ENCODE data around the gene CFAP92.

Gene CFAP92

GRCh38 chr3:129016720-129017483 lies 23.0 kb upstream of the CFAP92 start:
- Mint-ChIP-seq H3K27ac (peak overlapping the region; percentile 98), H3K4me1 (peaks cover 39% of the 10 kb centered on the region), H3K4me3 (peak overlapping the region; percentile 72), H3K36me3 (no peaks in the 10 kb centered on the region), H3K9me3 (no peaks in the 10 kb centered on the region)
- ATAC-seq (peak; percentile 62), DNase-seq (ENCODE audit: low spot score in 2 of 2) (no peak)

DNA sequence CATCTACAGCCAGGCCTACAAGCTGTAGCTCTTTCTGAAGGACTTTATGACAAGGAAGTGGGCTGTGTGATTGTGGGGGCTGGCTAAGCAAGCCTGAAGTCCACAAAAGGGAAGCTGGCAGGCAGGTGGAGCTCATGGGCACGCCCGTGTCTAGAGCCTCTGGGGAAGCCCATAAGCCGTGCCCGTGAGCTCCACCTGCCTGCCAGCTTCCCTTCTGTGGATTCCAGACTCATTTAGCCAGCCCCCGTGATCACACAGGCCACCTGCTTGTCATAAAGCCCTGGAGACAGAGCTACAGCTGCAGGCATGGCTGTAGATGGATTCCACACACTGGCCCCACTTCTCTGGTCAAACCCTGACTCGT lies 22.5 kb upstream of the CFAP92 start:
- no peaks in the 10 kb centered on the region for H3K36me3 Mint-ChIP-seq
- DNase-seq (ENCODE audit: low spot score in 2 of 2) = peak in 1 of 2 donors; percentile 71
- no peaks in the 10 kb centered on the region for H3K9me3 Mint-ChIP-seq
- H3K4me3 Mint-ChIP-seq = peak overlapping the region; percentile 72
- peak overlapping the region; percentile 98 for H3K27ac Mint-ChIP-seq
- peak; percentile 78 for ATAC-seq
- peaks cover 39% of the 10 kb centered on the region for H3K4me1 Mint-ChIP-seq

DNA sequence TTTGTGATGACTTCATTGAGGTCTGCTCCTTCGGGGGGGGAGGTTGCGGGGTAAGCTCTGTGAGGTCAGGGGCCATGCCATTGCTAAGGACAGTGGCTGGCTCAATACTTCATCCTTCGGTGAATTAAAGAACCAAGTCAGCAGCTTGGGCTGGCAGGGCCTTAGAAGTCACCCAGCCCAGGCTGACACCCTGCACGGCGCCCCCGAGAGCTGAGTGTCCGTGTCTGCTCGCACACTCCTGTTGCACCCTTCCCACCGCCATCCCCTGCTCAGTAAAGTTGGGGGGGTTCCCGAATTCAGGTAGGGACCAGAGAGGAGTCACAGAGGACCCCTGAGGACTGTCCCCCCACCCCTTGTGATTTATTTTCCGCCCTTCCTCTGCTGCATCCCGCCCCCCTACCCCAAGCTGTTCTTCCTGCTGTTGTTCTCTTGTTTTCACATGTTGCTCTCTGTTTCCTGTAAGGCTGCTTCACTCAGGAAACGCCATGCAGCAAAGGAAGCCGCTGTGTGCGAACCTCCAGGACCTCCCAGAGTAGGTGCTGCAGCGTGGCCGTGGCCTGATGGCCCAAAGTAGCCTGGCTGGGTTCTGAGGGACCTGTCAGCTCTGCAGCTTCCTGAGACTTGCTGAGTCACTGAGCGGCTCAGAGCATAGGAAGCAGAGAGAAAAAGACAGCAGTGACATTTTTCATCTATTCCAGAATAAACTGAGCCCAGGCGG lies 21.7 kb upstream of the CFAP92 start:
- Mint-ChIP-seq H3K27ac (peak overlapping the region; percentile 98), H3K9me3 (no peaks in the 10 kb centered on the region), H3K4me1 (peaks cover 39% of the 10 kb centered on the region), H3K4me3 (peak overlapping the region; percentile 72), H3K36me3 (no peaks in the 10 kb centered on the region)
- DNase-seq (ENCODE audit: low spot score in 2 of 2) = peak in 1 of 2 donors; percentile 75
- peak; percentile 74 for ATAC-seq

DNA sequence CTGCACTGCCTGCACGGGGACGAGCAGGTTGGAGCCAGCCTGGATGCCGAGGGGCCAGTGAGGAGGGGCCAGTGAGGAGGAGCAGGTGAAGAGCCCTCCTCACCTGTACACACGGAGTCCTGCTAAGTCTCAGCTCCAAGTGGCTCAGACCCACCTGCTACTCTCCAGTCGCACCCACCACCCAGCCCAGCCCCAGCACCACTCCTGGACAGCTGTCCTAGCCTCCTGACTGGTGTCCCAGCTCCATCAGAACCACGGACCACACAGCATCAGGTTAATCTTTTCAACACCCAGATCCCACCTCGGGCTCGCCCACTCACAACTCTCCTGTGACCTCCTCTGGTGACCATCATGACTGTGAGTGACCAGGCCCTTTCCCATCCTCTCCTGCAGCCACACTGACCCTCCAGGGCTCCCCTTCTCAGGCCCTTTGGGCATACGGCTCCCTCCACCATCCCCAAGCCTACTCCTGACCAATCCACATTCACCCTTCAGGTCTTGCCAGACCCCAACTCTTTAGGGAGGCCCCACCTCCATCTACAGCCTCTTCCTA lies 21.0 kb upstream of the CFAP92 start:
- Mint-ChIP-seq H3K4me1 (peaks cover 39% of the 10 kb centered on the region), H3K9me3 (no peaks in the 10 kb centered on the region), H3K36me3 (no peaks in the 10 kb centered on the region), H3K27ac (peak overlapping the region; percentile 98), H3K4me3 (peak overlapping the region; percentile 72)
- no peak for ATAC-seq
- DNase-seq (ENCODE audit: low spot score in 2 of 2) = no peak

- no peak for ATAC-seq
- Mint-ChIP-seq H3K36me3 (no peaks in the 10 kb centered on the region), H3K27ac (peak overlapping the region; percentile 98), H3K9me3 (no peaks in the 10 kb centered on the region), H3K4me1 (peaks cover 39% of the 10 kb centered on the region), H3K4me3 (peak overlapping the region; percentile 72)
- no peak for DNase-seq (ENCODE audit: low spot score in 2 of 2)
Measured at GRCh38 chr3:129014148-129014547, 20.3 kb upstream of the CFAP92 start.

GRCh38 chr3:129013491-129013891 lies 19.6 kb upstream of the CFAP92 start:
- DNase-seq (ENCODE audit: low spot score in 2 of 2) = no peak

GRCh38 chr3:129010310-129010956 lies 16.6 kb upstream of the CFAP92 start:
- ATAC-seq (no peak), DNase-seq (ENCODE audit: low spot score in 2 of 2) (no peak)
- Mint-ChIP-seq H3K4me1 (peaks cover 18% of the 10 kb centered on the region), H3K4me3 (no peak overlapping the region), H3K27ac (no peak overlapping the region), H3K9me3 (no peaks in the 10 kb centered on the region), H3K36me3 (no peaks in the 10 kb centered on the region)

More at GRCh38 chr3:129013491-129013891, 19.6 kb upstream of the CFAP92 start:
- Mint-ChIP-seq H3K4me3 (no peak overlapping the region), H3K9me3 (no peaks in the 10 kb centered on the region), H3K36me3 (no peaks in the 10 kb centered on the region), H3K4me1 (peaks cover 39% of the 10 kb centered on the region), H3K27ac (peak overlapping the region; percentile 98)
- ATAC-seq = no peak

GRCh38 chr3:129009266-129009665 lies 15.4 kb upstream of the CFAP92 start:
- no peak overlapping the region for H3K27ac Mint-ChIP-seq

DNA sequence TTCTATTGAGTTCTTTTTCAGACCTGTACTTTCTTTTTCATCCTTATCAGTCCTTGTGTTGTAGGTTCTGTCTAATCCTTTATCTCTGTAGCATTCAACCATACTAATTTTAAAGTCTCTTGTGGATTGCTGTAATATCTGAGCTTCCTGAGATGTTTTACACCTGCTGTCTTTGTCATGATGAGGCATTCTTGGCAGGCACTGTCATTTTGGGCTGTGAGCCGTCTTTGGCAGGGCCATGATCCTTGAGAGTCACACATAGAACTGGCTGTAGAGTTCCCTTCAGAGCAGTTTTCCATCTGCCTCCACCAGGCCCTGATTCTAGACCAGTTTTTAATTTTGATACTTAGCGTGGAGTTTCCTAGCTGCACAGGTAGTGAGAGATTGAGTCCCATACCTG lies 13.9 kb upstream of the CFAP92 start:
- H3K4me1 Mint-ChIP-seq = peaks cover 18% of the 10 kb centered on the region

More at GRCh38 chr3:129009266-129009665, 15.4 kb upstream of the CFAP92 start:
- DNase-seq (ENCODE audit: low spot score in 2 of 2) (no peak), ATAC-seq (no peak)
- Mint-ChIP-seq H3K4me3 (no peak overlapping the region), H3K4me1 (peaks cover 16% of the 10 kb centered on the region), H3K9me3 (no peaks in the 10 kb centered on the region), H3K36me3 (no peaks in the 10 kb centered on the region)

DNA sequence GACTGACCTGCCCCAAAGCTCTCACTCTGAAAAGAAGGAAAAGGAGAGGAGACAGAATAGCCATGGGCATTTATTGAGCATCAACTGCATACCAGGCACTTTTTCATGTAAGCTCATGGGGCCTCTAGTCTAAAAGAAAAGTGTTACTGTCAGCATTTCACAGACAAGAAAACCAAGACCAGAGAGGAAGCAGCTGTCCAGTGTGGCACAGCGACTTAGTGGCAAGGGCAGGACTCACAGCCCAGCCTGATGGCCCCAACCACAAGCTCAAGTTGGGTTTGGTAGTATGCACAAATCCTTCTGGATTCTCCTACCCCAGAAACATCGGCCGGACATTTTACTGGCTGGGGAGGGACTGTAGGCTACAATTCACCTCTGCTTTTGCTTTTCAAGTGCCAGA lies 13.0 kb upstream of the CFAP92 start:
- Mint-ChIP-seq H3K9me3 (no peaks in the 10 kb centered on the region), H3K4me1 (peaks cover 27% of the 10 kb centered on the region), H3K36me3 (no peaks in the 10 kb centered on the region), H3K4me3 (no peak overlapping the region), H3K27ac (no peak overlapping the region)
- ATAC-seq = no peak
- no peak for DNase-seq (ENCODE audit: low spot score in 2 of 2)

More for the DNA sequence above, 13.9 kb upstream of the CFAP92 start:
- Mint-ChIP-seq H3K4me3 (no peak overlapping the region), H3K27ac (no peak overlapping the region), H3K9me3 (no peaks in the 10 kb centered on the region), H3K36me3 (no peaks in the 10 kb centered on the region)
- ATAC-seq (no peak), DNase-seq (ENCODE audit: low spot score in 2 of 2) (no peak)

DNA sequence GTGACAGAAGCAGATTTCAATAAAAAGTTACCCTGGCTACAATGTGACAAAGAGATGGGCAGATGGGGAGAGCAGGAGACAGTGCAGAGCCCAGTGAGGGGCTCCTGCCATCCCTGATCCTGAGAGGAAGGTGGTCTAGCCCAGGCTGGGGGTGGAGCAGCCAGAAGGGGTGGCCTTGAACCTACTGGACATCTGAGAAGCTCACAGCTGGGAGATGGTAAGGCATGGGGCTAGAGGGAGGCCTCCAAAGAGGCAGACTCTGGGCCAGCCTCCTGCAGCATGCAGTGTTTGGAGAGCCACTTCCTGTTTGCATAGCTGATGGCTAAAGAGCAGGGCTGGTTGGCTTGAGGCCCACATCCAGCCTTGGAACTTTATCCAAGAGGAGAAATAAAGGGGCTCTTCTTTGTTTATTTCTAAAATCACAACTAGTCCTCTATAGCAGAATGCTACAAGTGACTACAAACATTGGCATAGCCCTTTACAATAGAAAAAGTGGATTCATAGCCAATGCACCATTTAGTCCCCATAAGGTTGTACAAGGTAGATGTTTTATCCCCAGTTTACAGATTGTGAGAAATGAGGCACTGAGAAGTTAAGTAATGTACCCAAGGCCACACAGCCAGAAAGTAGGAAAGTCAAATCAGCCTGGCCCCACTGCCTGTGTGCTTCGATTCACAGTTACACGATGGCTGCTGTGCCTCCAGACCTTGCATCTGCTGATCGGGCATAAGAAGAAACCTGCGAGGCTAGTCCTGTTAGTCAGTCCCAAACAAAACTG lies 11.8 kb upstream of the CFAP92 start:
- H3K36me3 Mint-ChIP-seq = no peaks in the 10 kb centered on the region
- DNase-seq (ENCODE audit: low spot score in 2 of 2) (no peak), ATAC-seq (no peak)
- H3K4me3 Mint-ChIP-seq = no peak overlapping the region
- peak overlapping the region; percentile 81 for H3K27ac Mint-ChIP-seq
- peaks cover 27% of the 10 kb centered on the region for H3K4me1 Mint-ChIP-seq
- no peaks in the 10 kb centered on the region for H3K9me3 Mint-ChIP-seq

DNA sequence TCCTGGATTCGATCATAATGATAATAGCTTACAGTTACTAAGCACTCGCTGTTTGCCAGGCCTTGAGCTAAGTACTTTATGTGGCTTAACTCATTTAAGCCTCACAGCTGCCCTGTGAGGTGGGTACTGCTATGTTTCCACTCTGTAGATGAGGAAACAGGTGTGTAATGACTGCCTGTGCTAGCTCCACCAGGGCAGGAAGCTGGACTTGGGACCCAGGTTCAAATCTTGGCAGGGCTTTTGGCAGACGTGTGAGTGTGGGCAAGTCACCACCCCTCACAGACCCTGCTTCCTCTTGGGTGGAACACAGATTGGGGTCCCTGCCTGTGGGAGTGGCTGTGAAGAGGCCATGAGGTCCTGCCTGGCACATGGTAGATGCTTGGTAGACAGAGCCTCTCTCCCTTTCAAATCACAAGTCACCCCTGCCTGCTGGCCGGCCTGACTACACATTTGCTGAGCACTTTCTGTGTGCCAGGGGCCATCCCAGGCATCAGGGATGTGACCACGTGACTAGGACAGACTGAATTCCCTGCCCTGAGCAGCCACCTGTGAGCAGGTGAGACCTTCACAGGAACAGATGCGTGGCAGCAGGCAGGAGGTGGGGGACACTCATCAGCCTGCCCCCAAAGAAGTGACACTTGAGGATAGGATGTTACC lies 10.9 kb upstream of the CFAP92 start:
- H3K4me3 Mint-ChIP-seq = no peak overlapping the region
- no peak for ATAC-seq
- DNase-seq (ENCODE audit: low spot score in 2 of 2) = no peak

DNA sequence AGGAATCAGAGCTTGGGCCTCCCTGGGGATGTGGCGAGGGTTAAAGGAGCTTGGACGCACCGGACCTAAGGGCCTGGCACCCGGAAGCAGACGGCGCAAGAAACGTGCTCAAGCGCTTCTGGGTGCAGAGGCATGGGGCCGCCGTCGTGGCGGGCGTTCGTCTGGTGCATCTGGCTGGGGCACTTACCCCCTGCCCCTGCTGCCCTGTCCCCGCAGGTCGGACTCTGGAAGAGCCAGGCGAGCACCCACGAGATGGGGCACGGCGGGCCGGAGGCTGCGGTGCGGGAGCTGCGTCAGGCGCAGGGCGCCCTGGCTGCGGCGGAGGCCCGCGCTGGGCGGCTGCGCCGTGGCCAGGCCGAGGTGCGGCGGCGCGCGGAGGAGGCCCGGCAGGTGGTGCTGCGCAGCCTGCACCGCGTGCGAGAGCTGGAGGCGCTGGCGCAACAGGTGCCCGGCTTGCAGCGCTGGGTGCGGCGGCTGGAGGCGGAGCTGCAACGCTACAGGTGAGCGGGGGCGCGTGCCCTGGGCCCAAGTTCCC lies 9.8 kb upstream of the CFAP92 start:
- no peaks in the 10 kb centered on the region for H3K36me3 Mint-ChIP-seq
- no peak overlapping the region for H3K27ac Mint-ChIP-seq
- H3K4me1 Mint-ChIP-seq = peaks cover 27% of the 10 kb centered on the region
- DNase-seq (ENCODE audit: low spot score in 2 of 2) (no peak), ATAC-seq (peak; percentile 58)
- no peaks in the 10 kb centered on the region for H3K9me3 Mint-ChIP-seq
- peak overlapping the region; percentile 47 for H3K4me3 Mint-ChIP-seq

More for the DNA sequence above, 10.9 kb upstream of the CFAP92 start:
- peak overlapping the region; percentile 81 for H3K27ac Mint-ChIP-seq
- no peaks in the 10 kb centered on the region for H3K36me3 Mint-ChIP-seq
- H3K4me1 Mint-ChIP-seq = peaks cover 27% of the 10 kb centered on the region
- H3K9me3 Mint-ChIP-seq = no peaks in the 10 kb centered on the region

All from stimulated activated effector memory CD8-positive, alpha-beta T cell treated with anti-CD3 and anti-CD28 coated beads, Interleukin-12 subunit alpha, Interleukin-12 subunit beta, amount 100 ng/mL, for 72 hours (primary cell).